GM12873 (cell line): ENCODE results near the gene ABCA9.

ENCODE experiments used
- CTCF ChIP-seq: IDR thresholded peaks from 2 replicates; pipeline ENCODE4 v1.5.1; 2012; ENCODE audit warnings: low read depth, mild to moderate bottlenecking, moderate library complexity, low read length, control low read depth; ENCODE audit not compliant: insufficient read depth; ENCODE audit errors: missing control alignments

Gene ABCA9

GRCh38 chr17:69093279-69093789 is 32.6 kb upstream of the ABCA9 start:
- no peak for TF ChIP-seq CTCF

DNA sequence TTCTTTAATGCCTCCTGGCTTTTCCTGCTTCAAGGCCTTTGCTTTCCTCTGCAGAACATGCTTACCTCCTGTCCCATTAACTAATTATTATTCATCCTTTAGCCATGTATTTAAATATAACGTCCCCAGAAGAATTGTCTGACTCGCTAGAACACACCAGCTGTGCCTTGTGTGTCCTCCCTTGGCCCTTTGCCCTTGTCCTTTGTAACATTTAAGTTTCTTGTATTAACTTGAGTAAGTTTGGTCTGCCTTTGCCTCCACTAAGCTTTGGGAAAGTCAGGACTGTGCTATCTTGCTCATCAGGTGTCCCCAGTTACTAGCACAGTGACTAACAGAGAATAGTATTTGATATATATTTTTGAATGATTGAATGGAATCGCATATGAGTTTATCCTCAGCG is 29.6 kb upstream of the ABCA9 start:
- no peak for TF ChIP-seq CTCF

DNA sequence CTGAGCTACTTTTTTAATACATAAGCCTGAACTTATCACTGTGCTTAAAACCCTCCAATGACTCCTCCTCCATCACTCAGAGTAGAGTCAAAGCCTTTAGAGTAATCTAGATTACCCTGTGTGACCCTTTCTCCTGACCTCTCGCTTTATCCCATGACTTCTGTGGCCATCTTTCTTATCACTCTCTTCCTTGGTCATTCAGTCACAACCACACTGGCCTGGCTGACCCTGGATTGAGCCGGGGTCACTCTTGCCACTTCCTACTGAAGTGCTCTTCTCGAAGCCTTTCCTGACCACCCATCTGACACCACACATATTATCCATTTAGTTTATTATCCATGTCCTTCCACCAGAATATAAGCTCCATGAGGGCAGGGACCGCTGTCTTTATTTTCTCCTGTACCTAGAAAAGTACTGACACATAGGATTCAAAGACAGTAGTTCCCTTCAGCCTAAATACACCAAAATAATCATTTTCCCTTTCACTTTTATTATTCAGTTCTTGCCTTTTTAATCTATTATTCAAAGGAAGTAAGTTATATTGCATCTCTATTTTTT is 28.0 kb upstream of the ABCA9 start:
- no peak for TF ChIP-seq CTCF

- no peak for TF ChIP-seq CTCF
These were observed 25.9 kb upstream of the ABCA9 start for GRCh38 chr17:69086641-69087040.

GRCh38 chr17:69084911-69085310 is 24.2 kb upstream of the ABCA9 start:
- TF ChIP-seq CTCF, result peak; percentile 48

DNA sequence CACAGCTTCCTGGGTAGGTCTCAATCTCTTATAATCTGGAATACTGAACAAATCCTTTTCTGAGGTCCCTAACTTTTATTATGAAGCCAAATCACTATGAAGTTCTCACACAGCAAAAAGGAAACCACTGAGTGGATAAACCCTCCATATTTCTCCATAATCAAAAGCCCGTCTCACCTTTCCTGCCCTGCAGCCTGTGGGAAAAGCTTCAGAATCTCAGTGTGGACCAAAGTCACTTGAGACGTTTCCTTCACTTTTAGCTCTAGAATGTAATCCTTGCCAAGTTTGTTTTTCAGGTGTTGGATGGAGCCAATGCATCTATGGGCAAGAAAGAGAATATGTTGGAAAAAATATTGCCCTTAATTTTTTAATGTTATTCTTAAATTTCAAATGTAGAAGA is 22.0 kb upstream of the ABCA9 start:
- TF ChIP-seq CTCF, result no peak

GRCh38 chr17:69078864-69079263 is 18.1 kb upstream of the ABCA9 start:
- no peak for TF ChIP-seq CTCF
